ENCODE results near the gene THOC5.

Gene THOC5

DNA sequence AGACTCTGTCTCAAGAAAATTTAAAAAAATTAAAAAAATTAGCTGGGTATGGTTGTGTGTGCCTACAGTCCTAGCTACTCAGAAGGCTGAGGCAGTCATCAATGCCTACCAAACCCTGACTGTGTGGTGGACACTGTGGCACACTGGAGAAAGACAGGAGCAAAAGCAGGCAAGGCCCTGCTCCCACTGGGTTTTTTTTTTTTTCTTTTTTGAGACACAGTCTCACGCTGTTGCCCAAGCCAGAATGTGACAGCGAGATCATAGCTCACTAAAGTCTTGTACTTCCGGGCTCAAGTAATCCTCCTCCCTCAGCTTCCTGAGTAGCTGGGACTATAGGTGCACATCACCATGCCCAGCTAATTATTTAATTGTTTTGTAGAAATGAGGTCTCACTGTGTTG lies 68.9 kb downstream of the THOC5 start:
- no peak overlapping the region for H3K4me3 ChIP-seq (replicated peaks; ENCODE audit: insufficient read depth, low read length)

DNA sequence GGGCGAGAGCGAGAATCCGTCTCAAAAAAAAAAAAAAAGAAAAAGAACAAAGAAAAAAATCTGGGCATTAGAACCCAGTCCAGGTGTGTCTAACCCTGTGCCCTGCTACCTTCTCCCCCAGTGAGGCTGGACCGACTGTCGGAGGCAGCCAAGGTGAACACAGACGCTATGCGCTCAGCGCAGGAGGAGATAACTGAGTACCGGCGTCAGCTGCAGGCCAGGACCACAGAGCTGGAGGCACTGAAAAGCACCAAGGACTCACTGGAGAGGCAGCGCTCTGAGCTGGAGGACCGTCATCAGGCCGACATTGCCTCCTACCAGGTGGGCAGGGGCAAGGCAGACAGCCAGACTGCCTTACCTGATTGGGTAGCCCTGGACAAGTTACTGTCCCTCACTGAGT lies 70.3 kb downstream of the THOC5 start:
- H3K27me3 ChIP-seq (ENCODE audit: insufficient read depth, poor library complexity, severe bottlenecking), result no peaks in the 10 kb centered on the region
- H3K4me3 ChIP-seq (replicated peaks; ENCODE audit: insufficient read depth, low read length), result no peak overlapping the region
- no peak for TF ChIP-seq GABPA (IDR thresholded peaks at IDR 0.05; ENCODE audit: low read depth)
- no peak for TF ChIP-seq POLR2AphosphoS5 (IDR thresholded peaks at IDR 0.05; ENCODE audit: low read depth)
- no peak for TF ChIP-seq SPI1 (IDR thresholded peaks at IDR 0.05; ENCODE audit: borderline replicate concordance, low read depth)
- no peak for TF ChIP-seq REST (IDR thresholded peaks at IDR 0.05; ENCODE audit: insufficient replicate concordance, low read depth)
- no peak for TF ChIP-seq CTCF (IDR thresholded peaks at IDR 0.05; ENCODE audit: insufficient read depth, low read length)
- no peak for DNase-seq (ENCODE audit: low read depth in 1 of 2, low spot score in 1 of 2)
- H3K27ac ChIP-seq (replicated peaks), result no peak overlapping the region

More for the DNA sequence above, 68.9 kb downstream of the THOC5 start:
- no peak for TF ChIP-seq POLR2AphosphoS5 (IDR thresholded peaks at IDR 0.05; ENCODE audit: low read depth)
- TF ChIP-seq CTCF (IDR thresholded peaks at IDR 0.05; ENCODE audit: insufficient read depth, low read length), result no peak
- TF ChIP-seq REST (IDR thresholded peaks at IDR 0.05; ENCODE audit: insufficient replicate concordance, low read depth), result no peak
- no peak for TF ChIP-seq SPI1 (IDR thresholded peaks at IDR 0.05; ENCODE audit: borderline replicate concordance, low read depth)
- TF ChIP-seq GABPA (IDR thresholded peaks at IDR 0.05; ENCODE audit: low read depth), result no peak
- Histone ChIP-seq H3K27ac (replicated peaks) (no peak overlapping the region), H3K27me3 (ENCODE audit: insufficient read depth, poor library complexity, severe bottlenecking) (no peaks in the 10 kb centered on the region)
- no peak for DNase-seq (ENCODE audit: low read depth in 1 of 2, low spot score in 1 of 2)

DNA sequence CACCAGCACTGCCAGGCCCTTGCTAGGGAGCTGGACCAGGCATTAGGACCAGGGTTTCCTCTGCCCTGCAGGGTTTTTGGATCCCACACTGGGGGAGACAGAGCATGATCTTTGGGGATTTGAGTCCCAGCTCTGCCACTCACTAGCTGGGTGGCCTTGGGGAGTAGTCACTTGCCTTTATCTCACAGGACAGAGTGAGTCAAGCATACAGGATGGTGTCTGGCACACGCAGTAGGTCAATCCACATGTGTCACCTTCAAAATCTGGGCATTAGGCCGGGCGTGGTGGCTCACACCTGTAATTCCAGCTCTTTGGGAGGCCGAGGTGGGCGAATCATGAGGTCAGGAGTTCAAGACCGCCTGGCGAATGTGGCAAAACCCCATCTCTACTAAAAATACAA lies 70.8 kb downstream of the THOC5 start:
- DNase-seq (ENCODE audit: low read depth in 1 of 2, low spot score in 1 of 2), result no peak
- Histone ChIP-seq H3K27me3 (ENCODE audit: insufficient read depth, poor library complexity, severe bottlenecking) (no peaks in the 10 kb centered on the region), H3K27ac (replicated peaks) (no peak overlapping the region), H3K4me3 (replicated peaks; ENCODE audit: insufficient read depth, low read length) (no peak overlapping the region)
- TF ChIP-seq SPI1 (IDR thresholded peaks at IDR 0.05; ENCODE audit: borderline replicate concordance, low read depth), result no peak
- TF ChIP-seq GABPA (IDR thresholded peaks at IDR 0.05; ENCODE audit: low read depth), result no peak
- TF ChIP-seq CTCF (IDR thresholded peaks at IDR 0.05; ENCODE audit: insufficient read depth, low read length), result no peak
- no peak for TF ChIP-seq REST (IDR thresholded peaks at IDR 0.05; ENCODE audit: insufficient replicate concordance, low read depth)
- TF ChIP-seq POLR2AphosphoS5 (IDR thresholded peaks at IDR 0.05; ENCODE audit: low read depth), result no peak
